Measurements from ENCODE around the gene UGCG. TPM values are rescaled to one million over a fixed set of nuclear protein-coding genes. Genes with fewer than 3 reads are reported as not detected.
A peak's percentile ranks its signal among the peaks of the same experiment; 100 is the strongest.

Gene UGCG
- total RNA-seq, 2 experiments from 2014 or later, result 42.1 to 44.0 TPM

DNA sequence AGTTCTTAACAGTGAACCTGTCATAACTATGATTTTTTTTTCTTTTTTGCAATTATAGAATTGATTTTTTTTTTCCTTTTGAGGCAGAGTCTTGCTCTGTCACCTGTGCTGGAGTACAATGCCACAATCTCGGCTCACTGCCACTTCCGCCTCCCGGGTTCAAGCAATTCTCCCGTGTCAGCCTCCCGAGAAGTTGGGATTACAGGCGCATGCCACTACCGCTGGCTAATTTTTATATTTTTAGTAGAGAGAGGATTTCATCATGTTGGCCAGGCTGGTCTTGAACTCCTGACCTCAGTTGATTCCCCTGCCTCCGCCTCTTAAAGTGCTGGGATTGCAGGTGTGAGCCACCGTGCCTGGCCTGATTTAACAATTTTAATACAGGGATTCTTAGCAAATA lies 21.4 kb downstream of the UGCG start:
- Mint-ChIP-seq H3K27me3 (no peaks in the 10 kb centered on the region), H3K4me3 (no peak overlapping the region), H3K36me3 (ENCODE audit: low read depth) (peaks cover 62% of the 10 kb centered on the region), H3K9me3 (no peaks in the 10 kb centered on the region), H3K4me1 (ENCODE audit: low read depth) (peaks cover 58% of the 10 kb centered on the region), H3K27ac (peak overlapping the region; percentile 15)
- Histone ChIP-seq H3K9me3 (ENCODE audit: control insufficient read depth in 1 of 2, insufficient read depth in 1 of 2, low read length in 2 of 2) (no peaks in the 10 kb centered on the region), H3K4me3 (ENCODE audit: low read length) (no peak overlapping the region), H3K4me1 (ENCODE audit: insufficient read depth, low read length) (peaks cover 20% of the 10 kb centered on the region), H3K27ac (ENCODE audit: low read depth in 1 of 2, low read length in 2 of 2) (no peak overlapping the region), H3K27me3 (ENCODE audit: control insufficient read depth in 1 of 2, insufficient read depth in 2 of 2, low read length in 2 of 2) (no peaks in the 10 kb centered on the region), H3K36me3 (ENCODE audit: insufficient read depth, low read length) (peaks cover 28% of the 10 kb centered on the region)
- ChIA-PET CTCF (no interaction called here), POLR2A (no interaction called here)
- TF ChIP-seq, protein P1, sequence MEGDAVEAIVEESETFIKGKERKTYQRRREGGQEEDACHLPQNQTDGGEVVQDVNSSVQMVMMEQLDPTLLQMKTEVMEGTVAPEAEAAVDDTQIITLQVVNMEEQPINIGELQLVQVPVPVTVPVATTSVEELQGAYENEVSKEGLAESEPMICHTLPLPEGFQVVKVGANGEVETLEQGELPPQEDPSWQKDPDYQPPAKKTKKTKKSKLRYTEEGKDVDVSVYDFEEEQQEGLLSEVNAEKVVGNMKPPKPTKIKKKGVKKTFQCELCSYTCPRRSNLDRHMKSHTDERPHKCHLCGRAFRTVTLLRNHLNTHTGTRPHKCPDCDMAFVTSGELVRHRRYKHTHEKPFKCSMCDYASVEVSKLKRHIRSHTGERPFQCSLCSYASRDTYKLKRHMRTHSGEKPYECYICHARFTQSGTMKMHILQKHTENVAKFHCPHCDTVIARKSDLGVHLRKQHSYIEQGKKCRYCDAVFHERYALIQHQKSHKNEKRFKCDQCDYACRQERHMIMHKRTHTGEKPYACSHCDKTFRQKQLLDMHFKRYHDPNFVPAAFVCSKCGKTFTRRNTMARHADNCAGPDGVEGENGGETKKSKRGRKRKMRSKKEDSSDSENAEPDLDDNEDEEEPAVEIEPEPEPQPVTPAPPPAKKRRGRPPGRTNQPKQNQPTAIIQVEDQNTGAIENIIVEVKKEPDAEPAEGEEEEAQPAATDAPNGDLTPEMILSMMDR (IDR thresholded peaks at IDR 0.05), result no peak
- intact Hi-C loops (cut with DNase I, micrococcal nuclease), result no loop called here
- DNase-seq, result no peak
- no peak for ATAC-seq (ENCODE audit: poor library complexity)

- Histone ChIP-seq H3K27me3 (ENCODE audit: control insufficient read depth in 1 of 2, insufficient read depth in 2 of 2, low read length in 2 of 2) (no peaks in the 10 kb centered on the region), H3K9me3 (ENCODE audit: control insufficient read depth in 1 of 2, insufficient read depth in 1 of 2, low read length in 2 of 2) (no peaks in the 10 kb centered on the region), H3K4me3 (ENCODE audit: low read length) (no peak overlapping the region), H3K27ac (ENCODE audit: low read depth in 1 of 2, low read length in 2 of 2) (no peak overlapping the region), H3K36me3 (ENCODE audit: insufficient read depth, low read length) (peaks cover 29% of the 10 kb centered on the region), H3K4me1 (ENCODE audit: insufficient read depth, low read length) (peaks cover 9% of the 10 kb centered on the region)
- intact Hi-C loops (cut with DNase I, micrococcal nuclease), result loop anchor here (2.0 to 10.0 kb wide), 3 partner anchors 23 to 155 kb away; partner anchors contain the start of gene UGCG (in 1 of the 2)
- ChIA-PET CTCF (interaction anchor here (0.8 to 1.9 kb wide), 3 partner anchors 11 to 23 kb away, joined by 4 to 5 read pairs (median 4); partner anchors contain the start of gene UGCG), POLR2A (interaction anchor here (1.2 kb wide), 1 partner anchor 23 kb away, joined by 5 read pairs; the partner anchor contains the start of gene UGCG)
- H3K36me3 Mint-ChIP-seq (ENCODE audit: low read depth), result peaks cover 64% of the 10 kb centered on the region
- H3K4me3 Mint-ChIP-seq, result no peak overlapping the region
- H3K27me3 Mint-ChIP-seq, result no peaks in the 10 kb centered on the region
- TF ChIP-seq, protein P1 (IDR thresholded peaks at IDR 0.05), result no peak
- ATAC-seq (ENCODE audit: poor library complexity), result no peak
- no peaks in the 10 kb centered on the region for H3K9me3 Mint-ChIP-seq
- no peak overlapping the region for H3K27ac Mint-ChIP-seq
- DNase-seq, result no peak
- peaks cover 49% of the 10 kb centered on the region for H3K4me1 Mint-ChIP-seq (ENCODE audit: low read depth)
Observed at GRCh38 chr9:111919875-111920274, 23.3 kb downstream of the UGCG start.

GRCh38 chr9:111920531-111920930 lies 23.9 kb downstream of the UGCG start:
- ATAC-seq (ENCODE audit: poor library complexity) (no peak), DNase-seq (no peak)
- ChIA-PET POLR2A (interaction anchor here (1.2 kb wide), 1 partner anchor 24 kb away, joined by 5 read pairs; the partner anchor contains the start of gene UGCG), CTCF (interaction anchor here (0.8 to 1.9 kb wide), 2 partner anchors 11 to 24 kb away, joined by 4 to 5 read pairs; partner anchors contain the start of gene UGCG)
- intact Hi-C loops (cut with DNase I, micrococcal nuclease), result loop anchor here (2.0 to 10.0 kb wide), 3 partner anchors 24 to 156 kb away; partner anchors contain the start of gene UGCG (in 1 of the 2)
- peaks cover 11% of the 10 kb centered on the region for H3K4me1 ChIP-seq (ENCODE audit: insufficient read depth, low read length)
- H3K4me3 Mint-ChIP-seq, result no peak overlapping the region
- no peak overlapping the region for H3K27ac Mint-ChIP-seq
- no peak overlapping the region for H3K4me3 ChIP-seq (ENCODE audit: low read length)
- no peaks in the 10 kb centered on the region for H3K27me3 ChIP-seq (ENCODE audit: control insufficient read depth in 1 of 2, insufficient read depth in 2 of 2, low read length in 2 of 2)
- no peaks in the 10 kb centered on the region for H3K9me3 Mint-ChIP-seq
- TF ChIP-seq, protein P1 (IDR thresholded peaks at IDR 0.05), result no peak
- no peaks in the 10 kb centered on the region for H3K27me3 Mint-ChIP-seq
- no peaks in the 10 kb centered on the region for H3K9me3 ChIP-seq (ENCODE audit: control insufficient read depth in 1 of 2, insufficient read depth in 1 of 2, low read length in 2 of 2)
- H3K27ac ChIP-seq (ENCODE audit: low read depth in 1 of 2, low read length in 2 of 2), result no peak overlapping the region
- peaks cover 64% of the 10 kb centered on the region for H3K36me3 Mint-ChIP-seq (ENCODE audit: low read depth)
- H3K36me3 ChIP-seq (ENCODE audit: insufficient read depth, low read length), result peaks cover 33% of the 10 kb centered on the region
- peaks cover 49% of the 10 kb centered on the region for H3K4me1 Mint-ChIP-seq (ENCODE audit: low read depth)
